Measurements from ENCODE around the gene CEP95. TPM values are rescaled to one million over a fixed set of nuclear protein-coding genes. Genes with fewer than 3 reads are reported as not detected.

Gene CEP95
- total RNA-seq, 2 experiments from 2014 or later: 40.5 to 42.8 TPM

Small RNA genes within 50 kb of the gene (microRNA-seq; reads per million reads assigned to microRNA genes)
- gene MIR3064 (ENCODE audit: borderline replicate concordance): 6.7 reads per million, percentile 22 among the genes with 10 or more reads in this experiment
- not detected for gene MIR5047 (ENCODE audit: borderline replicate concordance)

Other genes with a start within 250 kb of the CEP95 start
- gene TEX2, start 243.7 kb upstream of the CEP95 start, total RNA-seq: 10 to 100 TPM; 15.2 to 15.8 TPM
- gene PECAM1, start 116.1 kb upstream of the CEP95 start, total RNA-seq: 10 to 100 TPM in 1 of 2 experiments, 1 to 10 TPM in 1; 9.9 to 13.5 TPM
- under 1 TPM in 1 of 2 experiments, not detected in 1; 0.30 TPM for gene MILR1, start 57.9 kb upstream of the CEP95 start, total RNA-seq
- 10 to 100 TPM; 26.9 to 30.2 TPM for gene POLG2, start 9.9 kb upstream of the CEP95 start, total RNA-seq
- gene DDX5, start 688 bp upstream of the CEP95 start, total RNA-seq: 100 to 1,000 TPM; 575 TPM
- 10 to 100 TPM; 13.9 to 15.0 TPM for gene SMURF2, start 155.3 kb downstream of the CEP95 start, total RNA-seq

Data from activated CD4-positive, alpha-beta T cell treated with anti-CD3 and anti-CD28 coated beads for 36 hours (primary cell).